Stimulated activated CD4-positive, alpha-beta T cell treated with anti-CD3 and anti-CD28 coated beads, Interleukin-1b, Interleukin-23, amount 100 ng/mL, for 24 hours (primary cell): Measurements from ENCODE around the gene SIRT7.
A peak's percentile ranks its signal among the peaks of the same experiment; 100 is the strongest.

Source experiments
- DNase-seq, 4 experiments: peaks; one replicate each; pipeline ENCODE4 v3.0.0-alpha.2; 2020; ENCODE audit warnings: low read depth in 4 of 4, low spot score in 1 of 4

Gene SIRT7

GRCh38 chr17:81890447-81891302 lies 27.3 kb downstream of the SIRT7 start:
- no peak for DNase-seq

GRCh38 chr17:81889602-81890001 lies 28.4 kb downstream of the SIRT7 start:
- no peak for DNase-seq

- DNase-seq = no peak
These were observed 28.9 kb downstream of the SIRT7 start for GRCh38 chr17:81888988-81889595.

- no peak for DNase-seq
These were observed 29.6 kb downstream of the SIRT7 start for GRCh38 chr17:81888105-81888987.

GRCh38 chr17:81885869-81886548 lies 32.0 kb downstream of the SIRT7 start:
- DNase-seq = no peak

GRCh38 chr17:81885454-81885853 lies 32.5 kb downstream of the SIRT7 start:
- DNase-seq = no peak

GRCh38 chr17:81884968-81885367 lies 33.0 kb downstream of the SIRT7 start:
- no peak for DNase-seq

- no peak for DNase-seq
These were observed 33.5 kb downstream of the SIRT7 start for GRCh38 chr17:81884520-81884919.

GRCh38 chr17:81879121-81879520 lies 38.9 kb downstream of the SIRT7 start:
- no peak for DNase-seq

GRCh38 chr17:81878294-81878693 lies 39.7 kb downstream of the SIRT7 start:
- DNase-seq = no peak

- no peak for DNase-seq
These were observed 40.4 kb downstream of the SIRT7 start for GRCh38 chr17:81877569-81877968.

- DNase-seq = peak in 3 of 4 experiments; percentile 87 to 94 (median 94)
These were observed 46.4 kb downstream of the SIRT7 start for GRCh38 chr17:81871387-81872230.

- peak in 1 of 4 experiments; percentile 91 for DNase-seq
These were observed 47.0 kb downstream of the SIRT7 start, which contains the start of gene ARHGDIA for GRCh38 chr17:81870981-81871386. TSS of gene ARHGDIA (minus strand) at chr17:81871337. CDS start at chr17:81869930, 1,407 bp downstream.

GRCh38 chr17:81870131-81870980 lies 47.6 kb downstream of the SIRT7 start:
- no peak for DNase-seq

GRCh38 chr17:81869221-81870130 lies 48.5 kb downstream of the SIRT7 start:
- DNase-seq = no peak

- no peak for DNase-seq
These were observed 49.2 kb downstream of the SIRT7 start for GRCh38 chr17:81868674-81869220.

GRCh38 chr17:81867991-81868673 lies 49.8 kb downstream of the SIRT7 start:
- no peak for DNase-seq
